Hematopoietic multipotent progenitor cell (in vitro differentiated cells): ENCODE measurements around the gene AHCY. TPM values are rescaled to one million over a fixed set of nuclear protein-coding genes. Genes with fewer than 3 reads are reported as not detected.
"Not testable (repeated sequence)": the region's sequence is repeated elsewhere in the genome, so short reads cannot be mapped to it uniquely, and the experiment has no call there.

Source experiments
- DNase-seq, 3 donors: peaks; one replicate each; pipeline ENCODE4 v3.0.0-alpha.2; 2011 to 2015; ENCODE audit warnings: low read depth in 2 of 3, low spot score in 2 of 3
- total RNA-seq: library from RNA; depleted of rRNA; stranded (reverse); fragments of >200 nt; gene quantifications from one replicate; pipeline ENCODE4 v1.2.3, GENCODE V29; 2012

AHCY gene
- total RNA-seq, 1 donor, result 235 TPM

GRCh38 chr20:34262488-34263288 lies 40.5 kb downstream of the AHCY start:
- peak in 1 of 3 donors; percentile 19 for DNase-seq

- no peak for DNase-seq
These were observed 42.8 kb downstream of the AHCY start for GRCh38 chr20:34260208-34260942.

- DNase-seq, result no peak
These were observed 46.5 kb downstream of the AHCY start for GRCh38 chr20:34256629-34257124.

- DNase-seq, result no peak
These were observed 48.2 kb downstream of the AHCY start for GRCh38 chr20:34254979-34255378.

GRCh38 chr20:34252431-34253086 lies 50.6 kb downstream of the AHCY start:
- not testable (repeated sequence) for DNase-seq

GRCh38 chr20:34251619-34252018 lies 51.5 kb downstream of the AHCY start:
- DNase-seq, result no peak

- no peak for DNase-seq
These were observed 53.1 kb downstream of the AHCY start for GRCh38 chr20:34250005-34250404.

- DNase-seq, result peak in 2 of 3 donors; percentile 53 to 81
These were observed 53.9 kb downstream of the AHCY start for GRCh38 chr20:34249291-34249690.

GRCh38 chr20:34246126-34246626 lies 57.0 kb downstream of the AHCY start:
- no peak for DNase-seq

GRCh38 chr20:34243377-34243776 lies 59.8 kb downstream of the AHCY start:
- no peak for DNase-seq

- no peak for DNase-seq
These were observed 60.3 kb downstream of the AHCY start for GRCh38 chr20:34242879-34243278.

- not testable (repeated sequence) for DNase-seq
These were observed 61.1 kb downstream of the AHCY start for GRCh38 chr20:34242015-34242414.

- peak in 1 of 3 donors; percentile 33 for DNase-seq
These were observed 62.2 kb downstream of the AHCY start, which contains the start of gene ASIP for GRCh38 chr20:34240693-34241615. Gene ASIP, plus strand, starts transcription at chr20:34241423. Its CDS starts 18,952 bp downstream, at chr20:34260375.

GRCh38 chr20:34240121-34240520 lies 63.0 kb downstream of the AHCY start:
- no peak for DNase-seq

GRCh38 chr20:34237942-34238341 lies 65.2 kb downstream of the AHCY start:
- DNase-seq, result no peak

GRCh38 chr20:34235875-34236274 lies 67.3 kb downstream of the AHCY start:
- DNase-seq, result no peak

- DNase-seq, result no peak
These were observed 69.5 kb downstream of the AHCY start for GRCh38 chr20:34233687-34234086.

- DNase-seq, result no peak
These were observed 70.6 kb downstream of the AHCY start for GRCh38 chr20:34232494-34233087.

GRCh38 chr20:34231634-34232033 lies 71.5 kb downstream of the AHCY start:
- DNase-seq, result no peak
